Measurements from ENCODE around the gene SCO2.
A peak's percentile ranks its signal among the peaks of the same experiment; 100 is the strongest.

SCO2 gene

GRCh38 chr22:50531962-50532674 is 6.7 kb upstream of the SCO2 start:
- peak overlapping the region; percentile 71 for H3K27ac ChIP-seq
- TF ChIP-seq CTCF (conservative IDR thresholded peaks at IDR 0.05), result no peak

- H3K27ac ChIP-seq, result peak overlapping the region; percentile 71
- no peak for TF ChIP-seq CTCF (conservative IDR thresholded peaks at IDR 0.05)
Measured at GRCh38 chr22:50531546-50531961, 6.2 kb upstream of the SCO2 start.

- H3K27ac ChIP-seq, result peak overlapping the region; percentile 71
Measured at GRCh38 chr22:50530877-50531545, 5.6 kb upstream of the SCO2 start.

GRCh38 chr22:50530580-50530876 is 5.1 kb upstream of the SCO2 start:
- H3K27ac ChIP-seq, result peak overlapping the region; percentile 71
- TF ChIP-seq CTCF (conservative IDR thresholded peaks at IDR 0.05), result no peak

More at GRCh38 chr22:50530877-50531545, 5.6 kb upstream of the SCO2 start:
- TF ChIP-seq CTCF (conservative IDR thresholded peaks at IDR 0.05), result no peak

GRCh38 chr22:50529897-50530579 is 4.6 kb upstream of the SCO2 start, which contains the start of gene TYMP:
Gene TYMP, minus strand, starts transcription at chr22:50530012. Its CDS starts 303 bp downstream, at chr22:50529709.
- no peak for TF ChIP-seq CTCF (conservative IDR thresholded peaks at IDR 0.05)
- H3K27ac ChIP-seq, result peak within 1 kb of the TSS; percentile 71

- TF ChIP-seq CTCF (conservative IDR thresholded peaks at IDR 0.05), result no peak
- no peak overlapping the region for H3K27ac ChIP-seq
Measured at GRCh38 chr22:50529416-50529896, 4.1 kb upstream of the SCO2 start.
